IPS DF 4.7 (cell line): Measurements from ENCODE around the gene HSF2BP.
"Not testable (repeated sequence)": the region's sequence is repeated elsewhere in the genome, so short reads cannot be mapped to it uniquely, and the experiment has no call there.

ENCODE experiments used
- DNase-seq: peaks from one replicate; pipeline ENCODE4 v3.0.0-alpha.2; 2013; ENCODE audit warnings: low spot score; ENCODE audit errors: extremely low read depth

The HSF2BP gene

DNA sequence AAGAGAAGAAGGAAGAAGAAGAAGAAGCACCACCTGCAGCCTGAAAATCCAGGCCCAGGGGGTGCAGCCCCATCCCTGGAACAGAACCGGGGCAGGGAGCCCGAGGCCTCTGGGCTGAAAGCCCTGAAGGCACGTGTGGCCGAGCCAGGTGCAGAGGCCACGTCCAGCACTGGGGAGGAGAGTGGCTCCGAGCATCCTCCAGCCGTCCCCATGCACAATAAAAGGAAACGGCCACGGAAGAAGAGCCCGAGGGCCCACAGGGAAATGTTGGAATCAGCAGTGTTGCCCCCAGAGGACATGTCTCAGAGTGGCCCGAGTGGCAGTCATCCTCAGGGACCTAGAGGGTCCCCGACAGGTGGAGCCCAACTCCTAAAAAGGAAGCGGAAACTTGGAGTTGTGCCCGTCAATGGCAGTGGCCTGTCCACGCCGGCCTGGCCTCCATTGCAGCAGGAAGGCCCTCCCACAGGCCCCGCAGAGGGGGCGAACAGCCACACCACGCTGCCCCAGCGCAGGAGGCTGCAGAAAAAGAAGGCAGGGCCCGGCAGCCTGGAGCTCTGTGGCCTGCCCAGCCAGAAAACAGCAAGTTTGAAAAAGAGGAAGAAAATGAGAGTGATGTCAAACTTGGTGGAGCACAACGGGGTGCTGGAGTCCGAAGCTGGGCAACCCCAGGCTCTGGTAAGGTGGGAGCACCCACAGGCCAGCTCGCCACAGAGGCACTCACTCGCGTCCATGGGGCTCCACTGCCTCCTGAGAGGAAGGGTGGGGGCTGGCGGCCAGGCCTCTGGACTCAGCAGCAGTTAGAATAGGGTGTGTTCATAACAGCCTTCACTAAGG is 28.5 kb upstream of the HSF2BP start:
- no peak for DNase-seq

DNA sequence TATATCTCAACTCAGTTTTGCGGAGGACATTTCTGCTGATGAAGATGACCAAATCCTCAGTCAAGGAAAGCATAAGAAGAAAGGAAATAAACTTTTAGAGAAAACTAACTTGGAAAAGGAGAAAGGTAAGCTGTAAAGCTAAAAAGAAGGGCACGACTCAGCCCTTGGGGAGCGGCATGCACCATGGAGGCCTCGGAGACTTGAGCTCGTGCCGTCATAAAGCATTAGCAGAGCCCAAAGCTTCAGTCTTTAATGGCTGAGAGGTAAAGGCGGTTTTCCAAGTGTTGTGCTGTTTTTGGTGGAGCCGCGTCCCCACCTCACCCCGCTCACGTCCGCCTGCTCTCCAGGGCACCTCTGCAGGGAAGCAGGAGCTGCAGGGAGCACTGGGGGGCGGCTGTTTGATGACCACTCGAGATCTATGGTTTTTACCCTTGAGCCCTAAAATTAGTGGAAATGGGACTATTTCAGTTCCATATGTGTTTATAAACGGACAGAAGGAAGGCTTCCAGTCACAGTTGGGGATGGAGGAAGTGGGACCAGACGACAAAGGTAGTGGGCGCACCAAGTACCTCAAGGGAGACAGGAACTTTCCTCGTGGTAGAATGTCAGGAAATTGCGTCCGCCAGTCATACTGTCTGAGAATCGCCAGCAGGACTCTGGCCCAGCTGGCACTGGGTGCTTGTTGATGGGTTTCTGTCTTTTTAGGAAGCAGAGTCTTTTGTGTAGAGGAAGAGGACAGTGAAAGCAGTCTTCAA is 27.7 kb upstream of the HSF2BP start:
- no peak for DNase-seq

- no peak for DNase-seq
Observed at GRCh38 chr21:43684424-43684823, 25.1 kb upstream of the HSF2BP start.

- no peak for DNase-seq
Observed at GRCh38 chr21:43681650-43682049, 22.4 kb upstream of the HSF2BP start.

GRCh38 chr21:43680421-43680820 is 21.1 kb upstream of the HSF2BP start:
- DNase-seq = not testable (repeated sequence)

DNA sequence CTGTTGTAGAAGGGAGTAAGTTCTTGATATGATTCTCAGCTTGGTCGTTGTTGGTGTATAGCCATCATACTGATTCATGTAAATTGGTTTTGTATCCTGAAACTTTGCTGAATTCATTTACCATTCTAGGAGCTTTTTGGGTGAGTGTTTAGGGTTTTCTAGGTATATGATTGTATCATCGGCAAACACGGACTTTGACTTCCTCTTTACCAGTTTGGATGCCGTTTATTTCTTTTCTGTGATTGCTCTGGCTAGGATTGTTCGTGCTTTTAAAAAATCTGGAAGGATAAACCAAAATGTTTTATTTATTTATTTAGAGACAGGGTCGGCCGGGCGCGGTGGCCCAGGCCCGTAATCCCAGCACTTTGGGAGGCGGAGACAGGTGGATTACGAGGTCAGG is 20.7 kb upstream of the HSF2BP start:
- no peak for DNase-seq

- no peak for DNase-seq
Observed at GRCh38 chr21:43676391-43676790, 17.1 kb upstream of the HSF2BP start.

- no peak for DNase-seq
Observed at GRCh38 chr21:43675871-43676270, 16.6 kb upstream of the HSF2BP start.

DNA sequence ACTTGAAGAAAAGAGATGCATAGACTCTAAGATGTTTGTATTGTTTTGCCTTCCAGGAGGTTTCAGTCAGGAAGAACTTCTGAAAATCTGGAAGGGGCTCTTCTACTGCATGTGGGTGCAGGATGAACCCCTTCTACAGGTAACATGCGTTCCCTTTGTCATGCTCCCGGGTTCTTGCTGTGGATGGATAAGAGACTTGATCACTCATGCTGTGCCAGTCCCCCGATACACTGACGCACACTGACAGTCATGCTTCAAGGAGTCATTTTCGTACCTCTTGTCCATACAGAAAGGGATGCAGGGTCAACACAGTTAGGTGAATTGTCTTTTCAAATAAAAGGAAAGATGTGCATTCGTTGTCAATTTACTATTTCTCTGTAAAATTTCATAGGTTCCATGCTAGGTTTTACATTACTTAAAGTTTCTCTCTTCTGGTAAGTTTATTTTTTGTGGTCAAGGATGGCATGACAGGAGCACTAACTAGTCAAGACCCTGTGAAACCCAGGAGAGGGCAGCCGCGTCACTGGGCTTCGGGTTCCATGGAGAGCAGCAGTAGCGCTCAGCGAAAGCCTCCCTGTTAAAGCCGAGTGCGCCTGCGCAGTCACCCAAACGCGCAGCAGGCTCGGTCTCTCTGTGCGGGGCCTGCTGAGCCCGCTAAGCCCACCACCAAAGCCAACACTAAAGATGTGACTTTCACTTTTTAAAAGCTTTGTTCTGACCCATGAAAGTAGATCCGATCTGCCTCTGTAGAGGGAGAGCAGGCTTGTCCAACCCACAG is 10.7 kb upstream of the HSF2BP start:
- no peak for DNase-seq

GRCh38 chr21:43667191-43667904 is 8.1 kb upstream of the HSF2BP start:
- no peak for DNase-seq

GRCh38 chr21:43665879-43666278 is 6.6 kb upstream of the HSF2BP start:
- DNase-seq = no peak

GRCh38 chr21:43664358-43664757 is 5.1 kb upstream of the HSF2BP start:
- no peak for DNase-seq

DNA sequence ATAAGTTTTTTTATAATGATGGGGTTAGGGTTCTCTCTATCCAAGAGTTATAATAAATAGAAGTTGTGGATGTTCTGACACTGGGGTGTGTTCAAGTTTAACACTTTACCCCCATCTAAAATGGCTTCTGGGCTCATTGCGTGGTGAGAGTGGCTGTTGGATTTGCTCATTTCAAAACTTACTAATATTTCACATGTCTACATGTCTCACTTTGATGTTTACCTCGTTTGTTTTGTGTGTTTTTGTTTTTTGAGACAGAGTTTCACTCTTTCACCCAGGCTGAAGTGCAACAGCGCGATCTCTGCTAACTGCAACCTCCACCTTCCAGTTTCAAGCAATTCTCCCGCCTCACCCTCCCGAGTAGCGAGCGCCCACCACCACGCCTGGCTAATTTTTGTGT is 3.7 kb upstream of the HSF2BP start:
- no peak for DNase-seq

DNA sequence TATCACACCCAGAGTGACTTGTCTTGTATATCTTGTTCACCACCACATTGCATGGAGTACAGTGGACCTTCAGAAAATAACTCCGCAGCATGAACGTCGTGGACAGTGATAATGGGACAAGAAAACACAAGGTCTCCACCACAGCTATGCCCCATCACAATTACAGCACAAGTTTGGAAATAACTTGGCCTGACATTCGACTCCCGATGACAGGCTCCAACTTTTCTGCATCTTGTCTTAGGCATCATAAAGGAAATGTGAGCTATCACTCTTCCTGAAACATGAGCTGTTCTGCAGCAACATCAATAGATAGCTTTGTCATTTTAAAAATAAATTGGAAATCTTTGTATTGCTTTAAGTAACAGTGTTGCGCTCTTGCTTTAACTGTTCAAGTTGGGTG is 3.0 kb upstream of the HSF2BP start:
- DNase-seq = no peak

- DNase-seq = no peak
Observed at GRCh38 chr21:43658769-43659135, 536 bp downstream of the HSF2BP start.

GRCh38 chr21:43658088-43658741 is 1.1 kb downstream of the HSF2BP start:
- no peak for DNase-seq

- DNase-seq = no peak
Observed at GRCh38 chr21:43657355-43658087, 1.8 kb downstream of the HSF2BP start.

GRCh38 chr21:43654806-43655489 is 4.3 kb downstream of the HSF2BP start:
- DNase-seq = no peak

DNA sequence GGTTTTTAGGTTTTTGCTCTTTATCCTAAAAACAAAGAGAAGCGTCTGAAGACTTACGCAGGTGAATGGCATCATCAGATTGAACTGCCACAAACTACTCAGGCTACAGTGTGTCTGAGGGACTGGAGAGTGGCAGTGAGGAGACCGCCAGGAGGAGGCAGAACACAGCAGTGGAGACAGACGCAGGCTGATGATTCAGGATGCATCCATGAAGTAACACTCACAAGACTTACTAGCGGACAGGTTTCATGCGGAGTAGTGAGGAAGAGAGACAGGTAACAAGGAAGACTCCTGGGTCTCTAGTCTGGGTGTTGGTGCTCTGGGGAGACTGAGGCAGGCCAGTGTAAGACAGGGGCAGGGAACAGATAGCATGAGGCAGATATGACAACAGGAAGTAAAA is 5.7 kb downstream of the HSF2BP start:
- no peak for DNase-seq

- DNase-seq = no peak
Observed at GRCh38 chr21:43652616-43653015, 6.7 kb downstream of the HSF2BP start.
